Measurements from ENCODE around the gene MDN1. TPM values are rescaled to one million over a fixed set of nuclear protein-coding genes. Genes with fewer than 3 reads are reported as not detected.

MDN1 gene
- total and polyA plus RNA-seq, 2 of the 13 experiments (the other 11 are each of a cell fraction or from before 2014, with no cell fraction given), result 18.8 to 52.9 TPM

DNA sequence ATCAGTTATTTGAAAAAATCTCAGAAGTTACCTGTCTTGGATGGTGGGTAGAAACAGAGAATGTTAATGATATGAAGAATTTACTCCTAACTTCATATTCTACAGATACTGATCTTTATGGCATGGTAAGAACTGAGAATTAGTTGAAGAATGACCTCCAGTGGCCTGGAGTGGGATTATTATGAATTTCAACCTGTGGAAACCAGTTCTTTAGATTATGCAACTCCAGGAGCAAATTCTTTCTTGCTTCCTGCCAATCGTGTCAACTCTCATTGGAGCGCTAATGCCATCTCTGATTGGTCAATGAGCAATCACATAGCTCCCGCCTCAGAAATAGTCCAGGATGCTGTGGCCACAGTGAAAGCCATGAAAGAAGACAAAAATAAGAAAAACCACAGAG, 221.6 kb downstream of the MDN1 start:
- H3K27me3 ChIP-seq (ENCODE audit: control insufficient read depth in 1 of 2, insufficient read depth in 2 of 2, low read length in 2 of 2), result no peaks in the 10 kb centered on the region
- no TSS peak for BruUV-seq (replicated peaks)
- H2AFZ ChIP-seq (ENCODE audit: low read length), result no peak overlapping the region
- no peak overlapping the region for H3K4me2 ChIP-seq (ENCODE audit: low read depth, low read length)
- FAIRE-seq (peak; percentile 49), ATAC-seq (peak; percentile 80), DNase-seq (ENCODE audit: low spot score) (peak; percentile 64)
- H3K27ac ChIP-seq (ENCODE audit: extremely low read length, insufficient read depth, low read length), result no peak overlapping the region
- in situ Hi-C loops (cut with HindIII; ENCODE audit: extremely low pct_ligation_motif_present, low pct_unique_long_range_greater_than_20kb), result no loop called here
- intact Hi-C loops (cut with micrococcal nuclease; ENCODE audit: unreplicated experiment), result loop anchor here (5.0 kb wide), 2 partner anchors 166 to 226 kb away; partner anchors contain the start of gene ANKRD6
- H4K20me1 ChIP-seq (ENCODE audit: insufficient read depth, low read length), result no peaks in the 10 kb centered on the region
- no peak overlapping the region for H3K9ac ChIP-seq (ENCODE audit: insufficient read depth, low read depth, low read length)
- no peaks in the 10 kb centered on the region for H3K4me1 ChIP-seq (ENCODE audit: insufficient read depth, low read length)
- no peak overlapping the region for H3K4me3 ChIP-seq (replicated peaks in 1 of 3; ENCODE audit: insufficient read depth in 1 of 3, low read depth in 2 of 3, low read length in 3 of 3)
- H3K9me3 ChIP-seq (ENCODE audit: low read length), result no peaks in the 10 kb centered on the region
- H3K36me3 ChIP-seq (replicated peaks in 1 of 2; ENCODE audit: control insufficient read depth in 1 of 2, insufficient read depth in 2 of 2, low read length in 2 of 2), result no peaks in the 10 kb centered on the region
- CTCF ChIA-PET (ENCODE audit: low intra/inter-chr PET ratio, low total read pairs), result no interaction called here
- POLR2A ChIA-PET, result no interaction called here
- H3K79me2 ChIP-seq (ENCODE audit: insufficient read depth, low read length), result no peaks in the 10 kb centered on the region
- WGBS (ENCODE audit: low lambda C conversion rate), result 0% methylated on average over 3 of the region's 3 CpGs
- TF ChIP-seq, protein P1, sequence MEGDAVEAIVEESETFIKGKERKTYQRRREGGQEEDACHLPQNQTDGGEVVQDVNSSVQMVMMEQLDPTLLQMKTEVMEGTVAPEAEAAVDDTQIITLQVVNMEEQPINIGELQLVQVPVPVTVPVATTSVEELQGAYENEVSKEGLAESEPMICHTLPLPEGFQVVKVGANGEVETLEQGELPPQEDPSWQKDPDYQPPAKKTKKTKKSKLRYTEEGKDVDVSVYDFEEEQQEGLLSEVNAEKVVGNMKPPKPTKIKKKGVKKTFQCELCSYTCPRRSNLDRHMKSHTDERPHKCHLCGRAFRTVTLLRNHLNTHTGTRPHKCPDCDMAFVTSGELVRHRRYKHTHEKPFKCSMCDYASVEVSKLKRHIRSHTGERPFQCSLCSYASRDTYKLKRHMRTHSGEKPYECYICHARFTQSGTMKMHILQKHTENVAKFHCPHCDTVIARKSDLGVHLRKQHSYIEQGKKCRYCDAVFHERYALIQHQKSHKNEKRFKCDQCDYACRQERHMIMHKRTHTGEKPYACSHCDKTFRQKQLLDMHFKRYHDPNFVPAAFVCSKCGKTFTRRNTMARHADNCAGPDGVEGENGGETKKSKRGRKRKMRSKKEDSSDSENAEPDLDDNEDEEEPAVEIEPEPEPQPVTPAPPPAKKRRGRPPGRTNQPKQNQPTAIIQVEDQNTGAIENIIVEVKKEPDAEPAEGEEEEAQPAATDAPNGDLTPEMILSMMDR (CRISPR knock-in tag; IDR thresholded peaks at IDR 0.05), result peak; percentile 53
- peak; percentile 59 for TF ChIP-seq NFYB (CRISPR knock-in tag; IDR thresholded peaks at IDR 0.05)
- TF ChIP-seq ZXDC (CRISPR knock-in tag; IDR thresholded peaks at IDR 0.05), result no peak
- TF ChIP-seq NFYC (CRISPR knock-in tag; IDR thresholded peaks at IDR 0.05), result peak; percentile 76
- TF ChIP-seq TEF (CRISPR knock-in tag; IDR thresholded peaks at IDR 0.05), result 0 out of 2 replicates have a peak, but pooled peaks have one; percentile 65
- TF ChIP-seq, protein P2, sequence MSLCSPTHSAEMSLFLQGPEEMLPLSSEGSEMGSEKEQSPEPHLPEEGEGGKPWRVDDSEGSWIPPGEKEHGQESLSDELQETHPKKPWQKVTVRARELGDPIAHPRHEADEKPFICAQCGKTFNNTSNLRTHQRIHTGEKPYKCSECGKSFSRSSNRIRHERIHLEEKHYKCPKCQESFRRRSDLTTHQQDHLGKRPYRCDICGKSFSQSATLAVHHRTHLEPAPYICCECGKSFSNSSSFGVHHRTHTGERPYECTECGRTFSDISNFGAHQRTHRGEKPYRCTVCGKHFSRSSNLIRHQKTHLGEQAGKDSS (CRISPR knock-in tag; IDR thresholded peaks at IDR 0.05; ENCODE audit: borderline replicate concordance, low read depth), result no peak
- TF ChIP-seq AGO1 (IDR thresholded peaks at IDR 0.05; ENCODE audit: low read depth, low read length, poor library complexity, severe bottlenecking), result no peak
- TF ChIP-seq EZH2 (conservative IDR thresholded peaks at IDR 0.05; ENCODE audit: low read depth, low read length), result no peak
- TF ChIP-seq CEBPB (IDR thresholded peaks at IDR 0.05; ENCODE audit: borderline replicate concordance, low read depth, low read length), result peak; percentile 82
- no peak for TF ChIP-seq AKAP8 (CRISPR knock-in tag; IDR thresholded peaks at IDR 0.05)
- no peak for TF ChIP-seq RXRB (CRISPR knock-in tag; IDR thresholded peaks at IDR 0.05; ENCODE audit: borderline replicate concordance)
- TF ChIP-seq CHD4 (IDR thresholded peaks at IDR 0.05; ENCODE audit: borderline replicate concordance, low read length), result no peak
- TF ChIP-seq SIX4 (CRISPR knock-in tag; IDR thresholded peaks at IDR 0.05), result no peak
- TF ChIP-seq STAG1 (CRISPR knock-in tag; IDR thresholded peaks at IDR 0.05), result peak; percentile 51; the same call in 1 of the 2 replicates
- TF ChIP-seq, protein P3, sequence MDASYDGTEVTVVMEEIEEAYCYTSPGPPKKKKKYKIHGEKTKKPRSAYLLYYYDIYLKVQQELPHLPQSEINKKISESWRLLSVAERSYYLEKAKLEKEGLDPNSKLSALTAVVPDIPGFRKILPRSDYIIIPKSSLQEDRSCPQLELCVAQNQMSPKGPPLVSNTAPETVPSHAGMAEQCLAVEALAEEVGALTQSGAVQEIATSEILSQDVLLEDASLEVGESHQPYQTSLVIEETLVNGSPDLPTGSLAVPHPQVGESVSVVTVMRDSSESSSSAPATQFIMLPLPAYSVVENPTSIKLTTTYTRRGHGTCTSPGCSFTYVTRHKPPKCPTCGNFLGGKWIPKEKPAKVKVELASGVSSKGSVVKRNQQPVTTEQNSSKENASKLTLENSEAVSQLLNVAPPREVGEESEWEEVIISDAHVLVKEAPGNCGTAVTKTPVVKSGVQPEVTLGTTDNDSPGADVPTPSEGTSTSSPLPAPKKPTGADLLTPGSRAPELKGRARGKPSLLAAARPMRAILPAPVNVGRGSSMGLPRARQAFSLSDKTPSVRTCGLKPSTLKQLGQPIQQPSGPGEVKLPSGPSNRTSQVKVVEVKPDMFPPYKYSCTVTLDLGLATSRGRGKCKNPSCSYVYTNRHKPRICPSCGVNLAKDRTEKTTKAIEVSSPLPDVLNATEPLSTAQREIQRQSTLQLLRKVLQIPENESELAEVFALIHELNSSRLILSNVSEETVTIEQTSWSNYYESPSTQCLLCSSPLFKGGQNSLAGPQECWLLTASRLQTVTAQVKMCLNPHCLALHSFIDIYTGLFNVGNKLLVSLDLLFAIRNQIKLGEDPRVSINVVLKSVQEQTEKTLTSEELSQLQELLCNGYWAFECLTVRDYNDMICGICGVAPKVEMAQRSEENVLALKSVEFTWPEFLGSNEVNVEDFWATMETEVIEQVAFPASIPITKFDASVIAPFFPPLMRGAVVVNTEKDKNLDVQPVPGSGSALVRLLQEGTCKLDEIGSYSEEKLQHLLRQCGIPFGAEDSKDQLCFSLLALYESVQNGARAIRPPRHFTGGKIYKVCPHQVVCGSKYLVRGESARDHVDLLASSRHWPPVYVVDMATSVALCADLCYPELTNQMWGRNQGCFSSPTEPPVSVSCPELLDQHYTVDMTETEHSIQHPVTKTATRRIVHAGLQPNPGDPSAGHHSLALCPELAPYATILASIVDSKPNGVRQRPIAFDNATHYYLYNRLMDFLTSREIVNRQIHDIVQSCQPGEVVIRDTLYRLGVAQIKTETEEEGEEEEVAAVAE (CRISPR knock-in tag; IDR thresholded peaks at IDR 0.05; ENCODE audit: borderline replicate concordance), result peak; percentile 98

All from HepG2 (cell line).